Measurements from ENCODE around the gene STON2.
"Not testable (repeated sequence)": the region's sequence is repeated elsewhere in the genome, so short reads cannot be mapped to it uniquely, and the experiment has no call there.

The STON2 gene

DNA sequence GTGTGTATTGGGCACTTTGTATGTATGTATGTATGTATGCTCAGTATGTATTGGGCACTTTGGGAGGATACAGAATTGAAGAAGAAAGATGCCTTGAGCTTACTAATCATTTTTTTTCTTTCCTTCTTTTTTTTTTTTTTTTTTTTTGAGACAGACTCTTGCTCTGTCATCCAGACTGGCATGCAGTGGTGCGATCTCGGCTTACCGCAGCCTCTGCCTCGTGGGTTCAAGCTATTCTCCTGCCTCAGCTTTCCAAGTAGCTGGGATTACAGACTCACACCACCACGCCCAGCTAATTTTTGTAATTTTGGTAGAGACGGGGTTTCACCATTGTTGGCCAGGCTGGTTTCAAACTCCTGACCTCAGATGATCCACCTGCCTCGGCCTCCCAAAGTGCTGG is 176.3 kb downstream of the STON2 start:
- not testable (repeated sequence) for DNase-seq

DNA sequence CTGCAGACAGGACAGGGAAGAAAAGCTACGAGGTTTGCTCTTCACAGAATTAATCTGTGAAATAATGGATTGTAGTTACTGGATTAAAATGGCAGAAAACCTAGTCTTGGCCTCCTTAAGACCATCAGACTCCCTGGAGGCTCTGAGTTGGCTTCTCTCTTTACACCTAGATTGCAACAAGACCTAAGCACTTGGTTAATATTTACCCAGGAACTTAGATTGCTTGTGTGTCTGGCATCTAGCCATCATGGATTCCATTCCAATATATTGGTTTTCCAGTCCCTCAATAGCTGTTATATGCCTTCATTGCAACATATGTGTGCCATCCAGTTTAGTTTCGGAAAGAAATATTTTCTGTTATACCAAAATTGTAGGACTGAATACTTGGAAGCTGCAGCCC is 177.4 kb downstream of the STON2 start:
- DNase-seq: no peak

DNA sequence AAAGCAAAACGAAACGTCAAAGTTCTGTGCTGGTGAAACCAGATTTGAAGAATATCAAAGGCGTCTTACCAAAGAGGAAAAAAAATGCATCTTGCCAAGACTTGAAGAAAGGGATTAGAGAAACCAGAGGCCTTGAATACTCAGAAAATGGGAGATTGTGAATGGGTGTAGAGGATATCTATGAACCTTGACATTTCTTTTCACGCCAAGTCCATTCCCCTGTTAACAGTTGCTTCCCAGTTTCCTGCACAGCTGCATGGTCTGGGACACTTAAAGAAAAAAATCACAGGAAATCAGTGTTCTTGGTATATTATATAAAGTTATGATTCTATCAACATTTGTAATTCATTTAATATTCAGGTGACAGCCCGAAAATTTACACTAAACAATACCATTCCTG is 178.0 kb downstream of the STON2 start:
- no peak for DNase-seq

DNA sequence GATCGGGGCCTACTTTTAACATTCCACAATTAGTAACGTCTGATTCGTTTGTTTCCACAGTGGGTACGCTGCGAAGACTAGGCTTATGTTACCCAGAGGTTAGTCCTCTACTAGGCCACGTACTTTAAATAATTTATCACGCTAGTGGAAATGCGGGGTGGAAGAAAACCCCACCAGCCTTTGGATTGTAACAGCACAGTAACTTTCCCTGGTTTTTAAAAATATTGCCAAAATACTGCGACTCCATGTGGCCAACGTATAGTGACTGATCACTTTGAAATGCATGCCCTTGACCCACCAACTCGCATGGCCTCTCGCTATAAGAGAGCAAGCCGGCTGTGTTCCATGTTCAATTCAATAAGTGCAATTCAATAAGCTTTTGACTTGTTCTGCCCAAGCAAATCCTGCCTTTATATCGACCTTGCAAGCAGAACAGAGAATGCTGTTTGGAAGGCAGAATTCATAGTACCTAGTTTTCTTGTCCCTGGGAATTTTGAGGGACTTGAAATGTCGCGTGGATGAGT is 178.5 kb downstream of the STON2 start:
- peak in 3 of 56 donors; percentile 54 to 87 (median 59) for DNase-seq

DNA sequence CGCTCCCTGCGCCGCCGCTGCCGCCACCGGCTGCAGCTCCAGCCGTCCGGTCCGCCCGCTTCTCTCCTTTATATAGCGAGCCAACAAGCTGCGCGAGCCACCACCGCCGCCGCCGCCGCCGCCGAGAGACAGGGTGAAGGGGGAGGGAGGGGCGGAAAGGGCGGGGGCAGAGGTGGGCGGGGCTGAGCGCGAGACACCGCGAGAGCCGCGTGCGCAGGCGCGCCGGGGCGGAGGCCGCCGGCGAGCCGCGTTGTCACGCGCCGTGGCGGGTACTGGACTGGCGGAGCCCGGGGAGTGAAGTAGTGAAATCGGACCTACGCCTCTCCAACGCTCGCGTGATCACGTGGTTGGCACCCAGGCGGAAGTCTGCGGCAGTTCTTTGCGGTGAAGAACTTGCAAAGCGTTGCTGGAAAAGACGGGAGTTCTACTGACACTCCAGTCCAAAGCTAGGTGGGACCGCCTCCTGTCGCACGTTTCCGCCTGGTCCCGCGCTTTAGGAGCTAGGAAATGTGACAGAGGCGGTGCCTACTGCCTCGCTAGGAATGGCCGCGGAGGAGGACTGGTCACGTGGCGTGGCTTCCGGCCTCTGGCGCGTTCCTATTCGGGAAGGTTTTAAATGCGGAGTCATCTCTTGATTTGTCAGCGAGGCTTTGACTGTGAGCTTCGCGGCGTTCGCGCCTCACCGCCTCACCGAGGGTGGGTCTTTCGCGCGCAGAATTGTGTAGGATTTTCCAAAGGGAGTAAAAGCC is 179.1 kb downstream of the STON2 start, which contains the start of gene GTF2A1:
Gene GTF2A1 (minus strand): TSS at position 130 of the 749 bp plus-strand sequence. CDS start 441 bp downstream, outside the sequence.
- peak; percentile 79 to 100 (median 98) for DNase-seq

DNA sequence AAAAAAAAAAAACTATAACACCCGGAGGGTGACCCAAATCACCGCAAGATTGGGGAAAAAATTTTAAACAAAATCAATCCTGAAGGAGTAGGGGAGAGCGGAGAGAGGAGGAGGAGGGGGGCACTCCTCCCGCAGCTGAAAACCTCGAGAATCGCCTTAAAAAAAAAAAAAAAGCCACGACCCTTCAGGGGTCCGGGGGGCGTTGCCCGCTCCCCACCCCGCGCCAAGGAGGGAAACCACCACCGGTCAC is 179.6 kb downstream of the STON2 start:
- no peak for DNase-seq

DNA sequence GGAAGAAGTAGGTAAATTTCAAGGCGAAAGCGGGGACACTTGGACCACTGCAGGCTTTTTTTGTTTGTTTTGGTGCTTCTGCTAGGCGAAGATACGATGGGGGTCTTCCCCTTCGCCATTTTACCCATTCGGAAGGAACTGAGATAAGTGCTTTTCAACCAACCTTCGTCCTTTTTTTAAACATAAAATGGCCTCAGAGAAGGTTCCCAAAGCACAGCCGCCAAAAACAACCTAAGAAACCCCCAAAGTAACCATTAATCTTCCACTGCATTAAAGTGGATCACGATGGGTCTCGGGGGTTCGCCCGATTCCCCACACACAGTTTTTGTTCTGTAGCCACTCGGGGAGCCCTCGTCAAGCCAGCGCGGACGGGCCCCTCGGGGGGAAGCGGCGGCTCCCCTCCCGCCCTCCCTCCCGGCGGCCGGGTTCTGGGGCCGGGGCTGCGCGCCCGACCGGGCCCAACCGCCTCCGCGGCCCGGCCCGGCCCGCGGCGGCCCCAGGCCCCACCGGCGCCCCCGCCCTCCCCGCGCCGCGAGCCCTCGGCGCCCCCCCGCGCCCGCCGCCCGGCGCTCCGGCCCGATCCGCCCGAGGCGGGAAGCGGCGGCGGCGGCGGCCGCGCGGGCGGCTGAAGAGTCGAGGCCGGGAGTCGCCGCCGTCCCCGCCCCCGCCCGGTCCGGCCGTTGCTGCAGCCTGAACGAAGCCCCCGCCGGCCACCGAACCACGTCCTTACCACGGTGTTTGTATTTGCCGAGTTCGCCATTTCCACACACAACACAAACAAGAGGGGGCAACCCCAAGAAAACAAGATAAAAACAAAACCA is 180.2 kb downstream of the STON2 start:
- DNase-seq: peak in 23 of 56 donors; percentile 5 to 59 (median 32)

DNA sequence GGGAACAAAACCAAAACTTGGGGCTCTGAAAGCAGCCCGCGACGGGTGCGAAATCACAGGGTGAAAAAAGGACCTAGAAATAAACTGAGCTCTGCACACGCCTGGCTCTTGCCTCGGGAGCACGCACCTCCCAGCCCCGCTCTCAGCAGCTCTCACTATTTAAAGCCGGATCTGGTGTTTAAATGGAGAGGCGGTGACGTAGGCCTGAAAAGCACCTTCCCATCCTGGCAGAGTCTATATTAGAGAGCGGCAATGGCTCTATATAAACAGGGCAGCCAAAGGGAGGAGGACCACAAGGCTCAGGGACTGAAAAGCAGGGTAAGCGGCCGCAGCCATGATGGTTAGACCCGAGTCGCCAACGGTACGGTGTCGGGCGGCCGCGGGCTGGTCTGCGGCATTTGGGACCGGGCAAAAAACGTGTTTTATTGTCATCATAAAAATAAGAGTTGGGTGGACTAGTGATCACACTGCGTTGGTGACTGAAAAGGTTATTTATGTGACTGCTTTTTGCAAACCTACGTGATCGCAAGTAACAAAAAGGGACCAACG is 180.8 kb downstream of the STON2 start:
- DNase-seq: peak; percentile 46 to 95 (median 84)

DNA sequence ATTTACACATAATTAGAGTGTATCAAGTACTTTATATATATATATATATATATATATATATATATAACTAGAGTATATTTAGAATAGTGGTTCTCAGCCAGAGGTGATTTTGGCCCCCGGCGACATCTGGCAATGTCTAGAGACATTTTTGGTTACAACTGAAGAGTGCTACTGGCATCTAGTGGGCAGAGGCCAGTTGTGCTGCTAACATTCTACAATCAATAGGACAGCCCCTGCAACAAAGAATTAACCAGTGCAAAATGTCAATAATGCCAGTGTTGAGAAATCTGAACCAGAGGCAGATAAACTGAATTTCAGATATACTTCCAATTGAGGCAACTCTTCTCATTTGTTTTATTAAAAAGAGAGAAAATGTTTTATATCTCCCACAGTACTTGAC is 188.3 kb downstream of the STON2 start:
- DNase-seq: peak in 22 of 56 donors; percentile 2 to 49 (median 14)

Measured in amygdala (tissue), 56 donors.